GM12892 (cell line): ENCODE measurements around the gene ITFG1.
"Not testable (repeated sequence)": the region's sequence is repeated elsewhere in the genome, so short reads cannot be mapped to it uniquely, and the experiment has no call there.

ENCODE experiments used
- DNase-seq: peaks from one replicate; pipeline ENCODE4 v3.0.0; 2011; ENCODE audit not compliant: insufficient read length
- FAIRE-seq: peaks from 2 replicates; lab custom pipeline; 2011; peaks lifted over from hg19 to GRCh38; lab: Jason Lieb, UNC
- POLR2A ChIP-seq: IDR thresholded peaks from 2 replicates; pipeline ENCODE4 v1.6.1; 2011; ENCODE audit warnings: low read depth, low read length, control low read depth
- POLR2AphosphoS5 ChIP-seq: IDR thresholded peaks from 2 replicates; pipeline ENCODE4 v1.6.1; 2011; ENCODE audit warnings: low read depth, low read length, control low read depth
- TAF1 ChIP-seq: IDR thresholded peaks from 2 replicates; pipeline ENCODE4 v1.6.1; 2011; ENCODE audit warnings: low read depth, mild to moderate bottlenecking, control low read depth, low read length, borderline replicate concordance

Gene ITFG1

GRCh38 chr16:47490471-47490870 lies 29.6 kb upstream of the ITFG1 start:
- TF ChIP-seq POLR2A (no peak), POLR2AphosphoS5 (no peak), TAF1 (no peak)
- DNase-seq: no peak
- no peak for FAIRE-seq

- no peak for TF ChIP-seq POLR2AphosphoS5
- no peak for TF ChIP-seq TAF1
- TF ChIP-seq POLR2A: no peak
- FAIRE-seq (no peak), DNase-seq (no peak)
Observed at GRCh38 chr16:47488051-47488450, 27.2 kb upstream of the ITFG1 start.

- FAIRE-seq (no peak), DNase-seq (no peak)
- no peak for TF ChIP-seq TAF1
- no peak for TF ChIP-seq POLR2AphosphoS5
- no peak for TF ChIP-seq POLR2A
Observed at GRCh38 chr16:47486856-47487255, 26.0 kb upstream of the ITFG1 start.

GRCh38 chr16:47483616-47484015 lies 22.8 kb upstream of the ITFG1 start:
- TF ChIP-seq POLR2AphosphoS5 (no peak), POLR2A (no peak), TAF1 (no peak)
- DNase-seq (no peak), FAIRE-seq (no peak)

GRCh38 chr16:47481698-47482374 lies 21.0 kb upstream of the ITFG1 start:
- DNase-seq: no peak
- TF ChIP-seq POLR2A (no peak), POLR2AphosphoS5 (no peak), TAF1 (no peak)
- no peak for FAIRE-seq

- TF ChIP-seq POLR2AphosphoS5 (no peak), TAF1 (no peak), POLR2A (no peak)
- FAIRE-seq: no peak
- no peak for DNase-seq
Observed at GRCh38 chr16:47480410-47480809, 19.5 kb upstream of the ITFG1 start.

- no peak for FAIRE-seq
- TF ChIP-seq POLR2AphosphoS5: no peak
- no peak for TF ChIP-seq POLR2A
- no peak for TF ChIP-seq TAF1
- DNase-seq: no peak
Observed at GRCh38 chr16:47477679-47478078, 16.8 kb upstream of the ITFG1 start.

- FAIRE-seq (no peak), DNase-seq (no peak)
- no peak for TF ChIP-seq POLR2A
- TF ChIP-seq TAF1: no peak
- no peak for TF ChIP-seq POLR2AphosphoS5
Observed at GRCh38 chr16:47476654-47477345, 15.9 kb upstream of the ITFG1 start.

GRCh38 chr16:47475786-47476185 lies 14.9 kb upstream of the ITFG1 start:
- FAIRE-seq: no peak
- DNase-seq: no peak
- no peak for TF ChIP-seq TAF1

- TF ChIP-seq POLR2AphosphoS5 (no peak), TAF1 (no peak), POLR2A (no peak)
- no peak for FAIRE-seq
- DNase-seq: no peak
Observed at GRCh38 chr16:47473792-47474191, 12.9 kb upstream of the ITFG1 start.

GRCh38 chr16:47473004-47473403 lies 12.1 kb upstream of the ITFG1 start:
- FAIRE-seq, DNase-seq: not testable (repeated sequence)

- DNase-seq (no peak), FAIRE-seq (no peak)
Observed at GRCh38 chr16:47470810-47471209, 9.9 kb upstream of the ITFG1 start.

More at GRCh38 chr16:47470810-47471209, 9.9 kb upstream of the ITFG1 start:
- TF ChIP-seq POLR2A (no peak), TAF1 (no peak), POLR2AphosphoS5 (no peak)
